Measurements from ENCODE around the gene FAM180A.
"Not testable (repeated sequence)": the region's sequence is repeated elsewhere in the genome, so short reads cannot be mapped to it uniquely, and the experiment has no call there.

The FAM180A gene

GRCh38 chr7:135715055-135715522 lies 33.5 kb downstream of the FAM180A start:
- in situ Hi-C loops (cut with MboI; ENCODE audit: low sequenced_read_pairs) = no loop called here

GRCh38 chr7:135714534-135715009 lies 34.0 kb downstream of the FAM180A start:
- in situ Hi-C loops (cut with MboI; ENCODE audit: low sequenced_read_pairs) = no loop called here

- in situ Hi-C loops (cut with MboI; ENCODE audit: low sequenced_read_pairs) = no loop called here
These were observed 34.7 kb downstream of the FAM180A start for GRCh38 chr7:135713836-135714470.

GRCh38 chr7:135712796-135713195 lies 35.8 kb downstream of the FAM180A start:
- in situ Hi-C loops (cut with MboI; ENCODE audit: low sequenced_read_pairs) = no loop called here

GRCh38 chr7:135712182-135712782 lies 36.3 kb downstream of the FAM180A start:
- in situ Hi-C loops (cut with MboI; ENCODE audit: low sequenced_read_pairs) = no loop called here

- in situ Hi-C loops (cut with MboI; ENCODE audit: low sequenced_read_pairs) = no loop called here
These were observed 37.5 kb downstream of the FAM180A start for GRCh38 chr7:135711139-135711469.

- in situ Hi-C loops (cut with MboI; ENCODE audit: low sequenced_read_pairs) = no loop called here
These were observed 38.0 kb downstream of the FAM180A start for GRCh38 chr7:135710417-135711138.

GRCh38 chr7:135709508-135709907 lies 39.1 kb downstream of the FAM180A start:
- in situ Hi-C loops (cut with MboI; ENCODE audit: low sequenced_read_pairs) = no loop called here

- in situ Hi-C loops (cut with MboI; ENCODE audit: low sequenced_read_pairs) = no loop called here
These were observed 40.6 kb downstream of the FAM180A start for GRCh38 chr7:135708041-135708440.

GRCh38 chr7:135707570-135707966 lies 41.0 kb downstream of the FAM180A start:
- in situ Hi-C loops (cut with MboI; ENCODE audit: low sequenced_read_pairs) = no loop called here

- in situ Hi-C loops (cut with MboI; ENCODE audit: low sequenced_read_pairs) = no loop called here
These were observed 41.6 kb downstream of the FAM180A start for GRCh38 chr7:135706858-135707569.

GRCh38 chr7:135706038-135706742 lies 42.4 kb downstream of the FAM180A start:
- in situ Hi-C loops (cut with MboI; ENCODE audit: low sequenced_read_pairs) = no loop called here

GRCh38 chr7:135704698-135705097 lies 43.9 kb downstream of the FAM180A start:
- in situ Hi-C loops (cut with MboI; ENCODE audit: low sequenced_read_pairs) = no loop called here

GRCh38 chr7:135704074-135704473 lies 44.5 kb downstream of the FAM180A start:
- in situ Hi-C loops (cut with MboI; ENCODE audit: low sequenced_read_pairs) = no loop called here

- in situ Hi-C loops (cut with MboI; ENCODE audit: low sequenced_read_pairs) = no loop called here
These were observed 51.1 kb downstream of the FAM180A start for GRCh38 chr7:135697276-135698049.

- in situ Hi-C loops (cut with MboI; ENCODE audit: low sequenced_read_pairs) = no loop called here
These were observed 55.1 kb downstream of the FAM180A start for GRCh38 chr7:135693558-135693957.

- in situ Hi-C loops (cut with MboI; ENCODE audit: low sequenced_read_pairs) = not testable (repeated sequence)
These were observed 56.0 kb downstream of the FAM180A start for GRCh38 chr7:135692606-135693005.

- in situ Hi-C loops (cut with MboI; ENCODE audit: low sequenced_read_pairs) = no loop called here
These were observed 56.6 kb downstream of the FAM180A start for GRCh38 chr7:135692055-135692454.

- in situ Hi-C loops (cut with MboI; ENCODE audit: low sequenced_read_pairs) = no loop called here
These were observed 58.0 kb downstream of the FAM180A start for GRCh38 chr7:135690566-135690965.

- in situ Hi-C loops (cut with MboI; ENCODE audit: low sequenced_read_pairs) = no loop called here
These were observed 61.1 kb downstream of the FAM180A start for GRCh38 chr7:135687466-135687865.
